HG03342 (cell line): ENCODE results near the gene NTN5.
A peak's percentile ranks its signal among the peaks of the same experiment; 100 is the strongest.

Source experiments
- ATAC-seq: cut with Tn5 transposase; IDR thresholded peaks from one replicate; pipeline ENCODE4 v1.9.1; 2021; ENCODE audit warnings: mild to moderate bottlenecking, moderate library complexity; ENCODE audit not compliant: unreplicated experiment

Gene NTN5

GRCh38 chr19:48631225-48631624 is 41.6 kb downstream of the NTN5 start:
- no peak for ATAC-seq

- ATAC-seq, result no peak
Observed at GRCh38 chr19:48630296-48631063, 42.3 kb downstream of the NTN5 start.

GRCh38 chr19:48629599-48630295 is 43.1 kb downstream of the NTN5 start:
- no peak for ATAC-seq

DNA sequence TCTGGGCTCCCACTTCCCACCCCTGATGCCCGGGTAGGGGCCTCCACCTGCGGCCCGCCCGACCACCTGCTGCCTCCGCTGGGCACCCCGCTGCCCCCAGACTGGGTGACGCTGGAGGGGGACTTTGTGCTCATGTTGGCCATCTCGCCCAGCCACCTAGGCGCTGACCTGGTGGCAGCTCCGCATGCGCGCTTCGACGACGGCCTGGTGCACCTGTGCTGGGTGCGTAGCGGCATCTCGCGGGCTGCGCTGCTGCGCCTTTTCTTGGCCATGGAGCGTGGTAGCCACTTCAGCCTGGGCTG is 43.6 kb downstream of the NTN5 start:
- no peak for ATAC-seq

GRCh38 chr19:48628486-48629296 is 44.1 kb downstream of the NTN5 start:
- ATAC-seq, result no peak

DNA sequence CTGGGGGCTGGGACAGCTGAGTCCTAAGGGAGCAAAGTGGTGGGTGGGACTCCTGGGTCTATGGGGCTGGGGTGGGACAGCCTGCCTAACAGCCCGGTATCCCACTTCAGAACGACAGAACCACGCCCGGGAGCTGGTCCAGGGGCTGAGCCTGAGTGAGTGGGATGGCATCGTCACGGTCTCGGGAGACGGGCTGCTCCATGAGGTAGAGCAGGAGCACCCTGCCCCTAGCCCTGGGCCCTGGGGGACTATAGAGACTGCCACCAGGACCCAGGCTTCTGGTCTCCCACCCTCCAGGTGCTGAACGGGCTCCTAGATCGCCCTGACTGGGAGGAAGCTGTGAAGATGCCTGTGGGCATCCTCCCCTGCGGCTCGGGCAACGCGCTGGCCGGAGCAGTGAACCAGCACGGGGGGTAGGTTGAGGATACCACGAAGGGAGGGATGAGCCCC is 44.9 kb downstream of the NTN5 start:
- ATAC-seq, result no peak

GRCh38 chr19:48627201-48627864 is 45.5 kb downstream of the NTN5 start:
- no peak for ATAC-seq

- ATAC-seq, result no peak
Observed at GRCh38 chr19:48625891-48626327, 46.9 kb downstream of the NTN5 start.

DNA sequence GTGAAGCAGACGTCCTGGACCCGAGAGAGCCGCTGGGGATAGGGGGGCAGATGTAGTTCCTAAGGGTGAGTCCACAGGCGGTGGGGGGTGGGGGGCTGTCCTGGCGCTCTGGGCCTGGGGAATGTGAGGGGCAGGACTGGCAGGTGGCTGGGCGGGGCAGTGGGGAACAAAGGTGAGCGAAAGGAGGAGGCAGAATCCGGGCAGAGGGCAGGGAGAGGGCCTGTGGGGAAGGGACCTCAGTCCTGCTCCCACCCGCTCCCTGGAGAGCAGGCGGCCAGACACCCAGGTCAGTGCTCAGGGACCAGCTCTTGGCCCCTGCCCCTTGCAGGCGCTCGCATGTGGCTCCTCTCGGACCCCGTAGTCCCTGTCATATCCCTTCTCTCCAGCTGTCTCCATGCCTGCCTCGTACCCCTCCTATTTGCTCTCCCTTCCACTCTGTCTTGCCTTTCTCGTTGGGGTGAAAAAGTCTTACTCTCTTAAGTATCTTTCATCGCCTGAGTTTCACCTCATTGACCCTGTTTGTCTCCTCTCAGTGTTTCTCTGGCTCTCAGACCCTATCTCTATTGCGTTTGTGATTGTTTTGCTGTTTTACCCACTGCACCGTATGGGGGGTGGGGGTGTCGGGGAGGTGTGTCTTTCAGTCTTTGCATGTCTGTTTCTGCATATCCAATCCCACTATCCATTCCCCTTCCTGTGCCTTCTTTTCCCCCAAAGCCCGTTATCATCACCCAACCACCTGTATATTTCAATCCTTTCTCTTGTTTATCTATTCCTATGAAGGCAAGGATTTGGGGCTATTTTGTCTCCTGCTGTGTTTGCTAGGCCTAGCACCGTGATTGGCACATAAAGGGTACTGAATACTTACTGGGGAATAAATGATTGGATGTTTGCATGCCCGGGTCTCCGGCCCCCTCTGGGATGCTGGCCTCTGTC is 47.8 kb downstream of the NTN5 start:
- ATAC-seq, result no peak

- peak; percentile 59 for ATAC-seq
Observed at GRCh38 chr19:48624067-48624594, 48.7 kb downstream of the NTN5 start.

DNA sequence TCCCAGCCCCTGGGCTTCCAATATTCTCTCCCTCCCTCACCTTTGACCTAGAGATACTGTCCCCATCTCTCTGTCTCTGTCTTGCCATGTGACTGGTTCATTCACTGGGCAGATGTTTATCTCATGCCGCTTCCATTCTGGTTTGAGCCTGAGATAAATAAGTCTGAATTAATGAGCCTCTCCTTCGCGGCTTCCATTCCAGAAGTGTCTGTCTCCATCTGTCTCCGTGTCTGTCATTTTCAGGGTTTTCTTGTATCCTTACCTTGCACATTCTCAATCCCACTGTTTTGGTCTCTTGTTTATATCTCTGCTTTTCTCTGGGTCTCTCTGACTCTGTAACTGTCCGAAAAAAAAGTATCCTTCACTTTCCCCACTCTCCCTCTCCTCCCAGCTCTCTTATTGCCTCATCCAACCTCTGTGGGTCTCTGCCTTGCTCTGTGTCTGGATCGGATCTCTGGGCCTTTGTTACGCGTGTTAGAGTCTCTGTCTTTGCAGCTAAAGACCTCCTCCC is 49.2 kb downstream of the NTN5 start:
- no peak for ATAC-seq

DNA sequence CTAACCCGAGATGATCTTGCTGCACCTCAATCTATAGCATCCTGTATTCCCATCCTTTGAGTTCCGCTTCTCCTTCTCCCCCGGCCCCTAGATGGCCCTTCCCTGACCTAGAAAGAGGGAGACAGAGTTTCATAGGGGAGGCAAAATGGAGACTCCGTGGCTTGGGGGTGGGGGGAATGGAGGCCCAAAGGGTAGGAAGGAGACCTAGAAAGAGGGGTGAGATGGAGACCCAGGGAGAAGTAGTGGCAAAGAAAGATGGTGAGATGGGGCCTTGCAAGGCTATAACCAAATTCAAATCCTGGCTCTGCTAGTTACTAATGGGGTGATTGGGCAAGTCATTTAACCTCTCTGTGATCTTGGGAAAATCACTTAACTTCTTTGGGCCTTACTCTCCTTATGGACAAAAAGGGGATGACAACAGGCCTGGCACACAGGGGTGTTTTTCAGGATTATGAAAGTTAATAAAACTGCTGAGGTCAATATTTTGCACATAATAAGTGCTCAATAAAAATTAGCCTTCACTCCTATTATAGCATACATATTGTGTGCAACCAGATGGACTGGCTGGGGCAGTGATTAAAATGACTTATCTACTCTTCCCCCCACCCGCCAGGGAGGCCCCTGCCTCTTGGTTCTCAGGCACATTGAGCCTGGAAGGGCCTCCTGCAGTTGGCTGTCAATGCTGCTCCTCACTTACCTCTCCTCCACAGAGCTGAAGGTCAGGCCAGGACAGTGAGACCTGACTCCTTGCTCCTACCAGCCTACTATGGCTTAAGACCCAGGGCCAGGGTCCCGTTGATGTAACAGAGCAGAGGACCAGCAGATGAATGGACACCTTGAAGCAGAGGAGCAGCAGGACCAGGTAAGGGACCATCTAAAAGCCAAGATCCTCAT is 52.9 kb downstream of the NTN5 start:
- no peak for ATAC-seq

DNA sequence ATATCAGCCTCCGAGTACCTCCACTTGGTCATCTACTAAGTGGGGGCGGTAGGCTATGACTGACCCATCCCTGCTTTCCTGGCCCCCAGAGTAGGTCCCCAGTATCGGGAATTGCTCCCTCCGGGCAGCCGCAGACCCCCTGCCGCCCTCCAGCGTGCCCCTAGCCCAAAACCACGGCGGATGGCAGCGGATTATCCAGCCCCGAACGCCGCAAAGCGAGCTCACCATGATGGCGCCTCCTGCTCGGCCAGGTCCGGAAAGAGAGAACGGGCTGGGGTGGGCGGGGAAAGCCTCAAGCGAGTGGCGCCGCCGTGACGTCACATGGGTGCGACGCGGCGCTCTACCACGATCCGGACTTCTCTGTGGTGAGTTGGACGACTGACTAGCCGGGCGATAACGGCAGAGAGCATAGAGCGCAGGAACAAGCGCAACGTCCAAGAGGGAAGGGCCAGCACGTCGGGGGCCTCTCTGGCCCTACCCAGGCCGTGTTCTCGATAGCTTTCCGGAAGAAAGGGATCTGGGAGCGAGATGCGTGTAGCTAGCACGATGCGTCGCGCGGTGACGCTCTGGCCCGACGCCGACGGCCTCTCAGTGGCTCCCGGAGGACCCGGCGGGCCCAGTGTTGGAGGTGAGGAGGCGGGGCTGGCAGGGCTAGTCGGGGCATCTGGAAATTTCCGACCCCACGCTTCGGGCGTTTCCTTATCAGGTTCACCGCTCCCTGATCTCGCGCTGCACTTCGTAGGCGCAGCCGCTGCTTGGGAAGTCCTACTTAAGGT is 53.7 kb downstream of the NTN5 start, which contains the start of the genes RPL18 and SPHK2:
Gene RPL18 (minus strand): TSS at position 263 of the 776 bp plus-strand sequence. CDS start 35 bp downstream, at position 228.
Gene SPHK2 (plus strand): TSS at position 591 of the 776 bp plus-strand sequence. CDS start 1,009 bp downstream, outside the sequence.
- ATAC-seq, result peak; percentile 71

GRCh38 chr19:48618278-48618915 is 54.4 kb downstream of the NTN5 start:
- no peak for ATAC-seq

GRCh38 chr19:48617146-48617937 is 55.5 kb downstream of the NTN5 start:
- ATAC-seq, result no peak

GRCh38 chr19:48616491-48617056 is 56.2 kb downstream of the NTN5 start:
- no peak for ATAC-seq
